Camera-type eye (tissue), 1 donor: ENCODE measurements around the gene ADTRP. TPM values are rescaled to one million over a fixed set of nuclear protein-coding genes. Genes with fewer than 3 reads are reported as not detected.

Experiments
- total RNA-seq: library from RNA; depleted of rRNA; stranded (reverse); fragments of >200 nt; gene quantifications from one replicate; pipeline ENCODE4 v1.2.3, GENCODE V29; 2014

Gene ADTRP
- total RNA-seq = 13.3 TPM

GRCh38 chr6:11778648-11779328, at the start of gene ADTRP:
TSS of gene ADTRP (minus strand) at chr6:11778803. CDS start at chr6:11778759, 44 bp downstream.

Other genes starting within 250 kb of the ADTRP start
- 31.4 TPM for gene TMEM170B, start 241.1 kb downstream of the ADTRP start, total RNA-seq
- 36.8 TPM for gene HIVEP1, start 233.5 kb upstream of the ADTRP start, total RNA-seq